ENCODE data around the gene MYORG. TPM values are rescaled to one million over a fixed set of nuclear protein-coding genes. Genes with fewer than 3 reads are reported as not detected.

Gene MYORG
- total and polyA plus RNA-seq, 8 donors = 0.76 to 31.3 (median 14.4) TPM

DNA sequence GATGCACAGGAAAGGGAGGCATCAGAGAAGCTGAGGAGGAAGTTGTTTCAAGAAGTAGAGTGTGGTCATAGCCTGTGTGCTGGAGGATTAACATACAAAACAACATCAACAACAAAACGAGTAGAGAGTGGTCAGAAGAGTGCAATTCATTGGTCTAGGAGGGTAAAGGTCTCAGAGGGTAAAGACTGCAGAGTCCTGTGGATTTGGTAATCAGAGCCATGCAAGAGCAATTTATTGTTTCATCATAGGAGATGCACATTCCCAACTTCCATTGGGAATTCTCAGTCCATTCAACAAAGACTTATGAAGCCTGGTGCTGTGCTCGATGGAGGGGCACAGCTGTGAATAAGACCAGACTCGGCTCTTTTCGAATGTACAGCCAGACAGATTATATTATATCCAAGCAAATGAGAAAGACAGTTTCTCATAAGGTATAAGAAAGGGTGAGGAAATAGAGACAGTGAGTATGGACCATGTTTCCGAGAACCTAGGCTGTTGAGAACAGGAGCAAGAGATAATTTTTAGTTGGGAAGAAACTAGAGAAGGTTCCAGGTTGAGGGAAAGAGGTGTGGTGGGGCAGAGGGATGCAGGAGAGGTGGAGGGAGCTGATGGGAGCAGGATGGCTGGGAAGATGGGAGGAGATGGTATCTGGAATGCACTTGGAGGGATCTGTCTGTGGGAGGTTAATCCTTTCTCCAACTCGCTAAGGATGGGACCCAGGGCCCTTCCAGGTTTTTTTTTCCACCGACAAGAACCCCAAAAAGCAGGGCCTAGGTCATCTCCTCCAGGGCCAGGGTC is 7.9 kb upstream of the MYORG start:
- DNase-seq = no peak
- Histone ChIP-seq H3K9me3 (no peaks in the 10 kb centered on the region), H3K4me3 (no peak overlapping the region), H3K27me3 (no peaks in the 10 kb centered on the region), H3K36me3 (no peaks in the 10 kb centered on the region), H3K27ac (no peak overlapping the region), H3K4me1 (peaks cover 19 to 22% (median 20%) of the 10 kb centered on the region in 4 donors)
- WGBS, 5 donors = 71 to 80% (median 76%) methylated on average over 7 of the region's 7 CpGs
- TF ChIP-seq POLR2AphosphoS5 (IDR thresholded peaks at IDR 0.05) = no peak
- TF ChIP-seq EP300 (IDR thresholded peaks at IDR 0.05) = no peak
- TF ChIP-seq POLR2A (IDR thresholded peaks at IDR 0.05) = no peak
- TF ChIP-seq, protein P1, sequence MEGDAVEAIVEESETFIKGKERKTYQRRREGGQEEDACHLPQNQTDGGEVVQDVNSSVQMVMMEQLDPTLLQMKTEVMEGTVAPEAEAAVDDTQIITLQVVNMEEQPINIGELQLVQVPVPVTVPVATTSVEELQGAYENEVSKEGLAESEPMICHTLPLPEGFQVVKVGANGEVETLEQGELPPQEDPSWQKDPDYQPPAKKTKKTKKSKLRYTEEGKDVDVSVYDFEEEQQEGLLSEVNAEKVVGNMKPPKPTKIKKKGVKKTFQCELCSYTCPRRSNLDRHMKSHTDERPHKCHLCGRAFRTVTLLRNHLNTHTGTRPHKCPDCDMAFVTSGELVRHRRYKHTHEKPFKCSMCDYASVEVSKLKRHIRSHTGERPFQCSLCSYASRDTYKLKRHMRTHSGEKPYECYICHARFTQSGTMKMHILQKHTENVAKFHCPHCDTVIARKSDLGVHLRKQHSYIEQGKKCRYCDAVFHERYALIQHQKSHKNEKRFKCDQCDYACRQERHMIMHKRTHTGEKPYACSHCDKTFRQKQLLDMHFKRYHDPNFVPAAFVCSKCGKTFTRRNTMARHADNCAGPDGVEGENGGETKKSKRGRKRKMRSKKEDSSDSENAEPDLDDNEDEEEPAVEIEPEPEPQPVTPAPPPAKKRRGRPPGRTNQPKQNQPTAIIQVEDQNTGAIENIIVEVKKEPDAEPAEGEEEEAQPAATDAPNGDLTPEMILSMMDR (IDR thresholded peaks at IDR 0.05) = no peak
- intact Hi-C loops (cut with DNase I; ENCODE audit: low total_unique reads) = no loop called here

GRCh38 chr9:34383904-34384303 is 7.2 kb upstream of the MYORG start:
- no peak for DNase-seq
- intact Hi-C loops (cut with DNase I; ENCODE audit: low total_unique reads) = no loop called here
- H3K27ac ChIP-seq = no peak overlapping the region
- H3K4me3 ChIP-seq = no peak overlapping the region
- H3K36me3 ChIP-seq = no peaks in the 10 kb centered on the region
- WGBS, 5 donors = 78 to 88% (median 86%) methylated on average over 4 of the region's 4 CpGs
- TF ChIP-seq, protein P1 (IDR thresholded peaks at IDR 0.05) = no peak
- no peak for TF ChIP-seq POLR2AphosphoS5 (IDR thresholded peaks at IDR 0.05)
- no peak for TF ChIP-seq EP300 (IDR thresholded peaks at IDR 0.05)
- peaks cover 25 to 29% (median 26%) of the 10 kb centered on the region in 4 donors for H3K4me1 ChIP-seq
- H3K27me3 ChIP-seq = no peaks in the 10 kb centered on the region
- H3K9me3 ChIP-seq = no peaks in the 10 kb centered on the region

DNA sequence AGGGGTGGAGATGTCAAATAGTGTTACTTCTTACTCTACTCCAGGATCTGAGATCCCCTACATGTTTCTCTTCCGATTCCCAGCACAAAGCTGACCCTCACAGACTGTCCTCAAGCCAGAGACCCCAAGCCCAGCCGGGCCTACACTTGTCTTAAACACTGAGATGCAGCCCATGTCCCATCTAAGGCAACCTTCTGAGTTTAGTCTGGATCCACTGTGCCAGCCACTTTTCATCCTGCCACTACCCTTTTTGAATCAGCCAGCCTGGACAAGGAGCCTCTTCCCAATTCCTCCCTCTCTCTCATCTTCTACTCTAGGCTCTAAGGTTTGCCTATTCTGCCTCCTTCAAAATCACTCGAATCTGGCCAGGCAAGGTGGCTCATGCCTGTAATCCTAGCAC is 6.2 kb upstream of the MYORG start:
- TF ChIP-seq POLR2A (IDR thresholded peaks at IDR 0.05) = no peak
- TF ChIP-seq, protein P1 (IDR thresholded peaks at IDR 0.05) = no peak
- TF ChIP-seq POLR2AphosphoS5 (IDR thresholded peaks at IDR 0.05) = no peak
- no peak for TF ChIP-seq EP300 (IDR thresholded peaks at IDR 0.05)
- H3K36me3 ChIP-seq = no peaks in the 10 kb centered on the region
- DNase-seq = no peak
- WGBS, 5 donors = 83 to 96% (median 90%) methylated on average over 3 of the region's 3 CpGs
- intact Hi-C loops (cut with DNase I; ENCODE audit: low total_unique reads) = no loop called here
- no peaks in the 10 kb centered on the region for H3K27me3 ChIP-seq
- no peak overlapping the region for H3K4me3 ChIP-seq
- no peaks in the 10 kb centered on the region for H3K9me3 ChIP-seq
- no peak overlapping the region for H3K27ac ChIP-seq
- H3K4me1 ChIP-seq = peaks cover 25 to 36% (median 29%) of the 10 kb centered on the region in 4 donors

DNA sequence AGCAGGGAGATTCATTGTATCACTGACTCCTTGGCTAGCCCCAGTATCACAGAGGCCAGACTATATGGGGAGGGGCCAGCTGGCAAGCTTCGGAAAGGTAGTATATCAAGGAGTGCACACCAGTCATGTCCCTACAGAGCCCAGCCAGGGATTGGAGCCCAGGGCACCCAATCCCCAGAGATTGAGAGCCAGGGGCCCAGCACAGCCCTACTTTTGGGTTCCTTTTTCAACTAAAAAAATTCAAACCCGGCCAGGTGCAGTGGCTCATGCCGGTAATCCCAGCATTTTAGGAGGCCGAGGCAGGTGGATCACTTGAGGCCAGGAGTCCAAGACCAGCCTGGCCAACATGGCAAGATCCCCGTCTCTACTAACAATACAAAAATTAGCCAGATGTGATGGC is 5.4 kb upstream of the MYORG start:
- Histone ChIP-seq H3K4me3 (no peak overlapping the region), H3K27me3 (no peaks in the 10 kb centered on the region), H3K36me3 (no peaks in the 10 kb centered on the region), H3K27ac (no peak overlapping the region), H3K4me1 (peaks cover 30 to 44% (median 36%) of the 10 kb centered on the region in 4 donors), H3K9me3 (no peaks in the 10 kb centered on the region)
- TF ChIP-seq POLR2A (IDR thresholded peaks at IDR 0.05) (no peak), EP300 (IDR thresholded peaks at IDR 0.05) (no peak), POLR2AphosphoS5 (IDR thresholded peaks at IDR 0.05) (no peak)
- TF ChIP-seq, protein P1 (IDR thresholded peaks at IDR 0.05) = no peak
- intact Hi-C loops (cut with DNase I; ENCODE audit: low total_unique reads) = no loop called here
- no peak for DNase-seq
- 84 to 95% (median 92%) methylated on average over 4 to 5 of the region's 5 CpGs for WGBS, 5 donors

All from stomach (tissue), 9 donors.